Heart left ventricle (tissue), 16 donors: ENCODE data around the gene ADCY10. TPM values are rescaled to one million over a fixed set of nuclear protein-coding genes. Genes with fewer than 3 reads are reported as not detected.

Experiments used
- ATAC-seq, 4 donors: fragments of 200-7000 bp; cut with Tn5 transposase; one replicate each; pipeline ENCODE4 v1.9.1; 2020 to 2022; ENCODE audit warnings: moderate library complexity in 4 of 4, mild to moderate bottlenecking in 3 of 4, moderate number of reproducible peaks in 1 of 4
- DNase-seq, 5 donors: peaks; one replicate each; pipeline ENCODE4 v3.0.0-alpha.2; 2020
- H3K27ac ChIP-seq, 12 donors: fragments of 200-600 bp; sonication (generic) in 4 of 12; one replicate each; pipeline versions ENCODE4 v1.5.0 to v1.8.0; 2016 to 2022; ENCODE audit warnings: mild to moderate bottlenecking in 2 of 12
- H3K27me3 ChIP-seq, 9 donors: fragments of 200-600 bp; sonication (generic) in 2 of 9; one replicate each; pipeline versions ENCODE4 v1.5.1 to v1.8.0; 2016 to 2022; ENCODE audit warnings: mild to moderate bottlenecking in 3 of 9
- H3K36me3 ChIP-seq, 9 donors: fragments of 200-600 bp; sonication (generic) in 2 of 9; one replicate each; pipeline versions ENCODE4 v1.5.0 to v1.8.0; 2018 to 2022; ENCODE audit warnings: mild to moderate bottlenecking in 2 of 9
- H3K4me1 ChIP-seq, 12 donors: fragments of 200-600 bp; sonication (generic) in 4 of 12; one replicate each; pipeline versions ENCODE4 v1.5.0 to v1.8.0; 2016 to 2022; ENCODE audit warnings: mild to moderate bottlenecking in 3 of 12
- H3K4me3 ChIP-seq, 12 donors: fragments of 200-600 bp; sonication (generic) in 4 of 12; one replicate each; pipeline versions ENCODE4 v1.5.0 to v1.8.0; 2017 to 2022; ENCODE audit warnings: mild to moderate bottlenecking in 9 of 12, moderate library complexity in 4 of 12
- H3K9me3 ChIP-seq, 12 donors: fragments of 200-600 bp; sonication (generic) in 4 of 12; one replicate each; pipeline versions ENCODE4 v1.5.0 to v1.8.0; 2016 to 2022; ENCODE audit warnings: mild to moderate bottlenecking in 1 of 12
- CTCF ChIP-seq, 12 donors: fragments of 200-600 bp; sonication (generic) in 4 of 12; IDR thresholded peaks; one replicate each; pipeline versions ENCODE4 v1.5.0 to v1.8.0; 2018 to 2022; ENCODE audit warnings: antibody characterized with exemption in 12 of 12, mild to moderate bottlenecking in 5 of 12
- POLR2A ChIP-seq, 2 donors: fragments of 450-650 bp; IDR thresholded peaks; one replicate each; pipeline ENCODE4 v1.6.1; 2017; ENCODE audit warnings: antibody characterized with exemption in 2 of 2, mild to moderate bottlenecking in 2 of 2, moderate library complexity in 2 of 2
- WGBS, 4 donors: extraction: QIAGEN DNeasy Blood & Tissue Kit in 2 of 4; methylation state at CpG; one replicate each; pipeline versions ENCODE4 v1.1.5 to v1.1.7; 2013 to 2018; 5-methylcytosine and 5-hydroxymethylcytosine counted together
- intact Hi-C, 10 donors: fragments of 100-400 bp; cut with DNase I; formaldehyde crosslinking; loops; one replicate each; pipeline versions ENCODE4 v1.11.1 to v1.14.2; 2022
- polyA plus RNA-seq, 2 donors: library from polyadenylated mRNA; stranded (reverse); fragments of 200-250 nt; gene quantifications; one replicate each; pipeline ENCODE4 v1.2.3, GENCODE V29; 2013
- total RNA-seq, 9 donors: library from RNA; depleted of rRNA in 2 of 9; stranded (reverse); fragments of >200 nt in 2 of 9; fragmentation: NEBNext Ultra II Directional in 3 of 9; extraction: Animal tissue kit (Norgen Biotek cat#: 25700) in 3 of 9; gene quantifications; one replicate each; pipeline versions ENCODE4 v1.1.0 to v1.2.4, GENCODE V29; 2016 to 2023
- donor health status: ischemic (EF 13 %, LVEDD 7.1; RV severe dilation, severe dysfunction).
- donor health status: healthy with polysubstance abuse.
- donor health status: DM: no; HTN: yes; CAD: no.
- donor health status: DM: no; HTN: no; CAD: no.
- donor health status: ischemic (EF 25% LVEDD 6.9; RV normal size, moderate dysfunction).
- donor health status: ischemic (EF 25% LVEDD 5.7; RV mildly dilated, moderate dysfunction).
- donor health status: healthy.
- donor health status: DM: yes; HTN: yes; CAD: no.
- donor health status: ischemic (EF 35%, LVEDD 5.7; RV mildly dilated, moderate dysfunction).
- donor health status: nonischemic (EF 11% LVEDD 7.7; RV severe dilation, severe dysfunction).
- donor health status: DM: yes; HTN: yes; CAD: no.
- donor health status: PGD.
- donor health status: ischemic (EF 29% LVEDD 5.4; RV normal size, mild dysfunction).
- donor health status: nonischemic (EF 23%, LVEDD 6.1; RV moderate dilation, normal function).

The ADCY10 gene
- total and polyA plus RNA-seq, 11 donors = 0.07 to 0.83 (median 0.32) TPM; not detected in 1

GRCh38 chr1:167882376-167882775 is 31.6 kb downstream of the ADCY10 start:
- Histone ChIP-seq H3K36me3 (no peaks in the 10 kb centered on the region), H3K27me3 (no peaks in the 10 kb centered on the region), H3K9me3 (peaks cover 0 to 5% (median 0%) of the 10 kb centered on the region in 12 donors), H3K4me1 (peaks cover 0 to 11% (median 0%) of the 10 kb centered on the region in 12 donors), H3K4me3 (no peak overlapping the region), H3K27ac (no peak overlapping the region)
- WGBS, 4 donors = 91 to 95% (median 95%) methylated on average over 8 of the region's 8 CpGs
- intact Hi-C loops = no loop called here
- TF ChIP-seq POLR2A (IDR thresholded peaks at IDR 0.05) = no peak
- no peak for TF ChIP-seq CTCF (IDR thresholded peaks at IDR 0.05)
- no peak for DNase-seq
- ATAC-seq = no peak

GRCh38 chr1:167881786-167882185 is 32.1 kb downstream of the ADCY10 start:
- peaks cover 0 to 5% (median 0%) of the 10 kb centered on the region in 12 donors for H3K9me3 ChIP-seq
- no peaks in the 10 kb centered on the region for H3K27me3 ChIP-seq
- peaks cover 0 to 11% (median 0%) of the 10 kb centered on the region in 12 donors for H3K4me1 ChIP-seq
- DNase-seq = no peak
- no peak overlapping the region for H3K27ac ChIP-seq
- intact Hi-C loops = no loop called here
- H3K4me3 ChIP-seq = no peak overlapping the region
- no peak for ATAC-seq
- no peaks in the 10 kb centered on the region for H3K36me3 ChIP-seq
- 89 to 96% (median 91%) methylated on average over 3 of the region's 3 CpGs for WGBS, 4 donors
- no peak for TF ChIP-seq POLR2A (IDR thresholded peaks at IDR 0.05)
- TF ChIP-seq CTCF (IDR thresholded peaks at IDR 0.05) = no peak

- Histone ChIP-seq H3K9me3 (peaks cover 0 to 3% (median 0%) of the 10 kb centered on the region in 12 donors), H3K4me3 (no peak overlapping the region), H3K27me3 (no peaks in the 10 kb centered on the region), H3K36me3 (no peaks in the 10 kb centered on the region), H3K27ac (no peak overlapping the region), H3K4me1 (peaks cover 0 to 11% (median 0%) of the 10 kb centered on the region in 12 donors)
- TF ChIP-seq POLR2A (IDR thresholded peaks at IDR 0.05) (no peak), CTCF (IDR thresholded peaks at IDR 0.05) (no peak)
- intact Hi-C loops = no loop called here
- DNase-seq = no peak
- ATAC-seq = no peak
Measured at GRCh38 chr1:167881069-167881468, 32.9 kb downstream of the ADCY10 start.

- Histone ChIP-seq H3K27me3 (no peaks in the 10 kb centered on the region), H3K27ac (no peak overlapping the region), H3K4me1 (peaks cover 0 to 11% (median 0%) of the 10 kb centered on the region in 12 donors), H3K4me3 (no peak overlapping the region), H3K9me3 (no peaks in the 10 kb centered on the region), H3K36me3 (no peaks in the 10 kb centered on the region)
- ATAC-seq (peak in 3 of 4 donors; percentile 41 to 92 (median 59)), DNase-seq (no peak)
- TF ChIP-seq CTCF (IDR thresholded peaks at IDR 0.05) (no peak), POLR2A (IDR thresholded peaks at IDR 0.05) (no peak)
- intact Hi-C loops = no loop called here
- WGBS, 4 donors = 36 to 53% (median 46%) methylated on average over 3 of the region's 3 CpGs
Measured at GRCh38 chr1:167880580-167881021, 33.3 kb downstream of the ADCY10 start.
